CD14-positive monocyte (primary cell): ENCODE measurements around the gene NEMP1. TPM values are rescaled to one million over a fixed set of nuclear protein-coding genes. Genes with fewer than 3 reads are reported as not detected.

ENCODE experiments used
- DNase-seq, 3 donors: peaks; one replicate each; pipeline ENCODE4 v3.0.0-alpha.2; 2011 to 2022
- H2AFZ ChIP-seq: 2 replicates; pipeline ENCODE4 v1.6.0; 2012; ENCODE audit warnings: mild to moderate bottlenecking, low read depth, low read length, inconsistent platforms; ENCODE audit not compliant: insufficient read depth, poor library complexity, severe bottlenecking
- H3K27ac ChIP-seq, 2 donors: 1 replicate in 1 of 2; 2 replicates in 1 of 2; pipeline ENCODE4 v1.5.1; 2012 to 2013; ENCODE audit warnings: low read length in 2 of 2, control low read depth in 1 of 2, inconsistent platforms in 1 of 2, low read depth in 1 of 2, mild to moderate bottlenecking in 1 of 2
- H3K27me3 ChIP-seq, 2 donors: one replicate each; pipeline versions ENCODE4 v1.6.0 to v1.6.1; 2011 to 2013; ENCODE audit warnings: low read length in 2 of 2; ENCODE audit not compliant: control insufficient read depth in 2 of 2, insufficient read depth in 2 of 2
- H3K36me3 ChIP-seq, 2 donors: replicated peaks in 1 of 2; 1 replicate in 1 of 2; 2 replicates in 1 of 2; pipeline versions ENCODE4 v1.5.1 to v1.6.1; 2012 to 2013; ENCODE audit warnings: low read length in 2 of 2, control low read depth in 1 of 2, inconsistent platforms in 1 of 2, mild to moderate bottlenecking in 1 of 2; ENCODE audit not compliant: insufficient read depth in 2 of 2, control insufficient read depth in 1 of 2
- H3K4me1 ChIP-seq, 2 donors: 1 replicate in 1 of 2; 2 replicates in 1 of 2; pipeline versions ENCODE4 v1.5.1 to v1.6.1; 2012 to 2013; ENCODE audit warnings: low read length in 2 of 2, control low read depth in 1 of 2, inconsistent platforms in 1 of 2, mild to moderate bottlenecking in 1 of 2, moderate library complexity in 1 of 2; ENCODE audit not compliant: insufficient read depth in 2 of 2, control insufficient read depth in 1 of 2
- H3K4me2 ChIP-seq: replicated peaks from 2 replicates; pipeline ENCODE3; 2012; ENCODE audit warnings: low read length, moderate library complexity, mild to moderate bottlenecking; ENCODE audit not compliant: poor library complexity, severe bottlenecking; ENCODE audit errors: extremely low read depth
- H3K4me3 ChIP-seq, 3 experiments: fragments of 200-600 bp in 1 of 3; sonication (generic) in 1 of 3; replicated peaks in 1 of 3; 1 replicate in 2 of 3; 2 replicates in 1 of 3; pipeline ENCODE4 v1.5.1; 2011 to 2013; ENCODE audit warnings: low read length in 3 of 3, mild to moderate bottlenecking in 3 of 3, control low read depth in 2 of 3, low read depth in 2 of 3, inconsistent platforms in 1 of 3, moderate library complexity in 1 of 3
- H3K79me2 ChIP-seq: 2 replicates; pipeline ENCODE4 v1.6.0; 2012; ENCODE audit warnings: mild to moderate bottlenecking, control low read depth, inconsistent platforms, low read length, moderate library complexity; ENCODE audit not compliant: insufficient read depth
- H3K9ac ChIP-seq: 2 replicates; pipeline ENCODE4 v1.6.0; 2017; ENCODE audit warnings: low read length, mild to moderate bottlenecking; ENCODE audit not compliant: insufficient read depth, poor library complexity, severe bottlenecking
- H3K9me3 ChIP-seq, 2 donors: replicated peaks in 1 of 2; 1 replicate in 1 of 2; 2 replicates in 1 of 2; pipeline versions ENCODE4 v1.5.1 to v1.6.1; 2012 to 2013; ENCODE audit warnings: low read length in 2 of 2, control low read depth in 1 of 2; ENCODE audit not compliant: control insufficient read depth in 1 of 2, insufficient read depth in 1 of 2
- H4K20me1 ChIP-seq: 2 replicates; pipeline ENCODE4 v1.6.0; 2012; ENCODE audit warnings: mild to moderate bottlenecking, low read length, control low read depth, moderate library complexity; ENCODE audit not compliant: insufficient read depth
- H3K27ac Mint-ChIP-seq, 7 donors: one replicate each; pipeline ENCODE4 v1.8.0; 2020; ENCODE audit warnings: mild to moderate bottlenecking in 7 of 7, mixed read lengths in 7 of 7, moderate library complexity in 6 of 7, inconsistent platforms in 2 of 7
- H3K27me3 Mint-ChIP-seq, 3 donors: one replicate each; pipeline ENCODE4 v1.8.0; 2021 to 2022; ENCODE audit warnings: low read depth in 3 of 3, mild to moderate bottlenecking in 3 of 3, mixed read lengths in 3 of 3, moderate library complexity in 3 of 3, inconsistent platforms in 1 of 3
- H3K36me3 Mint-ChIP-seq, 2 donors: one replicate each; pipeline ENCODE4 v1.8.0; 2020; ENCODE audit warnings: mixed read lengths in 2 of 2, inconsistent platforms in 1 of 2, mild to moderate bottlenecking in 1 of 2
- H3K4me1 Mint-ChIP-seq: one replicate; pipeline ENCODE4 v1.8.0; 2020; ENCODE audit warnings: mild to moderate bottlenecking, mixed read lengths
- H3K4me3 Mint-ChIP-seq, 2 donors: one replicate each; pipeline ENCODE4 v1.8.0; 2020; ENCODE audit warnings: mild to moderate bottlenecking in 2 of 2, mixed read lengths in 2 of 2, moderate library complexity in 1 of 2
- H3K9me3 Mint-ChIP-seq, 7 donors: one replicate each; pipeline ENCODE4 v1.8.0; 2020 to 2022; ENCODE audit warnings: mixed read lengths in 7 of 7, mild to moderate bottlenecking in 6 of 7, moderate library complexity in 6 of 7, inconsistent platforms in 2 of 7
- CTCF ChIP-seq: fragments of 200-600 bp; IDR thresholded peaks from one replicate; pipeline ENCODE4 v1.8.0; 2022; ENCODE audit warnings: antibody characterized with exemption, mild to moderate bottlenecking
- WGBS: methylation state at CpG from one replicate; pipeline ENCODE4 v1.1.5; 2013; ENCODE audit warnings: missing lambda C conversion rate; ENCODE audit not compliant: insufficient coverage; 5-methylcytosine and 5-hydroxymethylcytosine counted together
- intact Hi-C, 2 donors: fragments of 100-400 bp; cut with micrococcal nuclease; formaldehyde crosslinking; loops; one replicate each; pipeline versions ENCODE4 v1.15.0 to v1.15.1; 2023
- polyA plus RNA-seq, 3 donors: library from polyadenylated mRNA; depleted of rRNA in 1 of 3; unstranded in 2 of 3; stranded (reverse) in 1 of 3; fragments of 300-500 nt in 2 of 3; fragments of >200 nt in 1 of 3; fragmentation: Illumina TruSeq in 2 of 3; gene quantifications; 1 replicate in 2 of 3; 2 replicates in 1 of 3; pipeline ENCODE4 v1.2.3, GENCODE V29; 2012 to 2021

Gene NEMP1
- polyA plus RNA-seq, 3 donors, result 1.9 to 4.6 (median 2.2) TPM

GRCh38 chr12:57092876-57093414 is 14.4 kb upstream of the NEMP1 start:
- no peak for DNase-seq
- H3K36me3 Mint-ChIP-seq, result peaks cover 48 to 50% of the 10 kb centered on the region in 2 donors
- H3K4me1 Mint-ChIP-seq, result peaks cover 45% of the 10 kb centered on the region
- H3K27me3 ChIP-seq, result no peaks in the 10 kb centered on the region
- no peak overlapping the region for H3K4me2 ChIP-seq
- H3K27ac ChIP-seq, result no peak overlapping the region
- intact Hi-C loops, result loop anchor here in 1 of 2 donors (2.0 kb wide), 1 partner anchor 24 kb away; no protein-coding TSS in a partner anchor
- WGBS, result no CpG with 5 or more reads among the region's 4 CpGs
- H3K79me2 ChIP-seq, result no peaks in the 10 kb centered on the region
- H3K4me3 Mint-ChIP-seq, result no peak overlapping the region
- H3K4me3 ChIP-seq, result no peak overlapping the region
- peaks cover 75% of the 10 kb centered on the region for H4K20me1 ChIP-seq
- H3K27ac Mint-ChIP-seq, result peak overlapping the region in 5 of 7 donors; percentile 21 to 79 (median 48)
- no peak for TF ChIP-seq CTCF
- no peaks in the 10 kb centered on the region for H3K9me3 ChIP-seq
- H3K36me3 ChIP-seq, result peaks cover 37 to 42% of the 10 kb centered on the region in 2 donors
- H3K4me1 ChIP-seq, result peaks cover 39 to 50% of the 10 kb centered on the region in 2 donors
- H3K9me3 Mint-ChIP-seq, result no peaks in the 10 kb centered on the region
- H3K9ac ChIP-seq, result no peak overlapping the region
- H3K27me3 Mint-ChIP-seq, result peaks cover 0 to 12% (median 6%) of the 10 kb centered on the region in 3 donors
- H2AFZ ChIP-seq, result no peak overlapping the region

- Histone ChIP-seq H3K4me3 (no peak overlapping the region), H3K4me2 (no peak overlapping the region), H3K36me3 (peaks cover 33 to 37% of the 10 kb centered on the region in 2 donors), H3K27ac (no peak overlapping the region), H3K9me3 (no peaks in the 10 kb centered on the region), H3K4me1 (peaks cover 43 to 55% of the 10 kb centered on the region in 2 donors), H3K27me3 (no peaks in the 10 kb centered on the region), H4K20me1 (peaks cover 71% of the 10 kb centered on the region), H3K9ac (no peak overlapping the region), H2AFZ (no peak overlapping the region), H3K79me2 (no peaks in the 10 kb centered on the region)
- H3K27me3 Mint-ChIP-seq, result peaks cover 0 to 12% (median 6%) of the 10 kb centered on the region in 3 donors
- no peak for DNase-seq
- H3K36me3 Mint-ChIP-seq, result peaks cover 43 to 46% of the 10 kb centered on the region in 2 donors
- no peak for TF ChIP-seq CTCF
- intact Hi-C loops, result loop anchor here in 1 of 2 donors (2.0 kb wide), 1 partner anchor 24 kb away; no protein-coding TSS in a partner anchor
- no peaks in the 10 kb centered on the region for H3K9me3 Mint-ChIP-seq
- WGBS, result 86% methylated on average over 5 of the region's 5 CpGs
- peak overlapping the region in 6 of 7 donors; percentile 10 to 79 (median 50) for H3K27ac Mint-ChIP-seq
- H3K4me1 Mint-ChIP-seq, result peaks cover 46% of the 10 kb centered on the region
- H3K4me3 Mint-ChIP-seq, result no peak overlapping the region
Observed at GRCh38 chr12:57092529-57092862, 13.9 kb upstream of the NEMP1 start.
